ENCODE measurements around the gene PHLDA2.

Gene PHLDA2

DNA sequence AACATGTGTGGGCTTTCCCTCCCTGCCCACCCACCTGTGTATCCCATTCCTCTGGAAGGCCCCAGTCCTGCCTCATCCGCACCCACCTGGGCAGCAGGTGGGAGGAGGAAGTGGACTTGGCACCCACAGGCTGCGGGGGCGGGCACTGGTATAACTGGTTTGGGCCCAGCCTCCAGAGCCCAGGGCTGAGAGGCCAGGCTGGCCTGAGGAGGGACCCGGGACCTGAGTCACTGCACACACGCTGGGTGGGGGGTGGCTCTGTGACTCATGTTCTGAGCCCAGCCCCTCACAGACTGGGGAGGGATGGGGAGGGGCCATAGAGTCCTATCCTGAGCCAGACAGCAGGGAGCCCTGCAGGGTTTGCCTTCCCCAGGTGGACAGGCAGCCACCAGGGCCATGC, 16.7 kb downstream of the PHLDA2 start:
- DNase-seq = peak; percentile 54

DNA sequence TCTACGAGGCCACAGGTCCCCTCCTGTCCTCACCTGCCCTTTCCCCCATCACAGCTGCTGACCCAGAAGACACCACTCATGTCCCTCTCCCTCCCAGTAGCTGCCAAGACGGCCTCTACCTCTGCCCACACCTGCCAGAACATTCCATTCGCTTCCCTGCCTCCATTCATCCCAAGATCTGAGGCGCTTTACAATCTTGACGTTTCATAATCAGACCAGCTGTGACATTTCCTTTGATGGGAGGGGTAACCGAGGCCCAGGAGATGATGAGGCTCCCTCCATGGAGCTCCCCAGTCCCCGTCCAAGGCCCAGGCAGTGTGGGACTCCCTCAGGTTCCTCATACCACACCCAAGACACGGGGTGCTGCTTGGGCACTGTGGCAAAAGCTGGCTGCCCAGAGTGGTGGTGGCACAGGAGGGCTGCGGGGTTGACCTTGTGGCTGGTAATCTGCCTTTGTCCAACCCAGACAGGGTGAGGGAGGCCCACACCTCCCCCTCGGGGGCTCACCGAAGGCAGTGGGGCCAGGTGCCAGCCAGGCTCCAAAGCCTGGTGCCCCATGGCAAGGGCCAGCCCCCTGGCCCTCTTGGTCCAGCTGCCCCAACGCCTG, 17.3 kb downstream of the PHLDA2 start:
- no peak for DNase-seq

DNA sequence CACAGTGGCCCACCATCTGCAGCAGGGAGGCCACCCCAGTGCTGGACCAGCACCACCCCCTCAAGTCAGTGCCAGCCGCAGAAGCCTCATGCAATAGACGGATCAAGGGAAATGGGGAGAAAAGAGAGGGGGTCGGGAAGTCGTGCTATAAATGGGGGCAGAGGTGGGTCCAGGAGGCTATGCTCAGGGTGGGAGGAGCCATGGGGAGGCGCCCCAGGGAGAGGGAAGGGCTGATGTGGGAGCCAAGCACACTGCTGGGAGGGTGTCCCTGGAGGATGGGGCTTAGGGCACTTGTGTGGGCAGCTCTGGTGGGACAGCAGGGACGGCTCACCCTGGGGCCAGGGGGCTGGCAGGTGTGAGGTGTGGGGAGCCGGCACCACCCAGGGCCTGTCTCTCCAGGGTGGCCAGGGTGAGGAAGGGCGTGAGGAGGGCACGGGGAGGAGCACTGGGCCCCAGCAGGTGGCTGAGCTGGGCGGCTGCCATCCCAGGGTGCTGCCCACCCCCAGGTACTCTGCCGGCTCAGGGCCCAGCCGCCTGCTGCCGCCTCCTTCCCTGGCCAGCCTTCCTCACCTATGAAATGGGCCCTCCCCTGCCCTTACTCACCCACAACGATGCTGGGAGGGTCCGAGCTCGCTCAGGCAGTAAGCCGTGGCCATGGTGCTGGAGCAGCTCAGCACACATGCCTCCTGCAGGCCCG, 18.0 kb downstream of the PHLDA2 start:
- no peak for DNase-seq

DNA sequence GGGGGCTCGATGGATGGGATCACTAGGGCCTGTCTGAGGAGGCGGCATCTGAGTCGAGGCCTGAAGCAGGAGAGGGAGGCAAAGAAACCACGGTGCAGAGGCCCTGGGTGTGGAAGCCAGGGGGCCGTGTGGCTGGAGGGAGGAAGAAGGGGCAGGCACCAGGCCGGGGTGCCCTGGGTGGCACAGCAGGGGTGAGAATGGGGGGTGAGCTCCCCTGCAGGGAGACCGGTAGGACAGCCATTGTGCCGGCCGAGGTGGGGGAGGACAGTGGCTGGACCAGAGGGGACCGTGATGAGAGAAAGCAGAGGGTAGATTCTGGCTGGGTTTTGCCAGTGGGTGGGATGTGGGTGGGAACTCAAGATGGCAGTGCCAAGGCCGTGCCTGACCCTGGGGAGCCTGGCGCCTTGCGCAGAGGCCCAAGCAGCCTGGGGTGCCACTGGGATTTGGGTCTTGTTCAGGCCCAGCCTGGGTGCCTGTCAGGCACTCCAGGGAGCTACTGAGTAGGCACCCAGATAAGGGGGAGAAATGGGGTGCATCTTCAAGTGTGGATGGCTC, 18.7 kb downstream of the PHLDA2 start:
- no peak for DNase-seq

DNA sequence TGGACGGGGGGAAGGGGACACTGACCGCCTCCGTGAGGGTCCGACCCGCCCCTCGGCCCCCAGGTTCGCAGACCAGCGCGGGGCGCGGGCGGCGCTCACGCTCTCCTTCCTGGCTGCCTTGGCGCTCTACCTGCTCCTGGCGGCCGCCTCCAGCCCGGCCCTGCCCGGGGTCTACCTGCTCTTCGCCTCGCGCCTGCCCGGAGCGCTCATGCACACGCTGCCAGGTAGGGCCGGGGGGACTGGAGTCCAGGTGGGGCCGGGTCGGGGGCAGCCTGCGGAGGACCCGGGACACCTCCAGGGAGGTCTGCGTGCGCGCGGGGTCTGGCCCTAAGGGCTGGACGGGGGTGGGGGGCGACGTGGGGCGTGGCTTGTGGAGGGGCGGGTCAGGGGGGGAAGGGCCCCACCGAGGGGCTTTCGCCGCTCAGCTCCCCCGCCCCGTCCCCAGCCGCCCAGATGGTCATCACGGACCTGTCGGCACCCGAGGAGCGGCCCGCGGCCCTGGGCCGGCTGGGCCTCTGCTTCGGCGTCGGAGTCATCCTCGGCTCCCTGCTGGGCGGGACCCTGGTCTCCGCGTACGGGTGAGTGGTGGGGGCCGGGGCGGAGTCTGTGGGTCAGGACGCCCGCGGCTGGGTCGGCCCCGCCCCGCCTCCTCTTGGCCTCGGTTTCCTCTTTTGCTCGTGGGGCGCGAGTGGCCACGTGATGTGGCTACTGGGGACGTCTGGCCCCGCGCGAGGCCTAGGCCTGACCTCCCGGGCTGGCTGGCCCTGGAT, 19.9 kb downstream of the PHLDA2 start:
- DNase-seq = no peak

DNA sequence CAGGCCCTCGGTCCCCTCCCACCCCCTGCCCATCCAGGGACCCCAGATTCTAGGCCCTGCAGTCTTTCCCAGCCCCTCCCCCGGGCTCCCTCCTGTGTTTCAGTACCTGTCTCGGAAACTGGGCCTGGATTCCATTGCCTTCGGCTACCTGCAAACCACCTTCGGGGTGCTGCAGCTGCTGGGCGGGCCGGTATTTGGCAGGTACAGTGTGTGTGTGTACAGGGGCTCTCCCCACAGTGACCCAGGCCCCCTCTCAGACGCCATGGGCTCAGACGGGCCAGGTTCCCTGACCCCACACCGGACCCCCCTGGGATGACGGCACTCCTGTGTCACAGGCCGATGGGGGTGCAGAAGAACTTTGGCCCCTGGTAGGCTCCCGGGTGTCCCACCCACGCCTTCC, 21.1 kb downstream of the PHLDA2 start:
- no peak for DNase-seq

DNA sequence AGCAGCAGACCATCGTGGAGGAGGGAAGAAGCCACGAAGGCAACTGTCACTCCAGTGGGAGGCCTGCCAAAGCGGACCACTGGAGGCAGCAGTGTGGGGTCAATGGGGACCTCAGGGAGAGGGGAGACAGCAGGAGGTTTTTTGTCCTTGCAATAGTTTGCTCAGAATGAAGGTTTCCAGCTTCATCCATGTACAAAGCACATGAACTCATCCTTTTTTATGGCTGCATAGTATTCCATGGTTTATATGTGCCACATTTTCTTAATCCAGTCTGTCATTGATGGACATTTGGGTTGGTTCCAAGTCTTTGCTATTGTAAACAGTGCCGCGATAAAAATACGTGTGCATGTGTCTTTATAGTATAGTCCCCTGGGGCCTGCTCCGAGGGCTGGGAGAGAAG, 23.9 kb downstream of the PHLDA2 start:
- peak; percentile 28 for DNase-seq

DNA sequence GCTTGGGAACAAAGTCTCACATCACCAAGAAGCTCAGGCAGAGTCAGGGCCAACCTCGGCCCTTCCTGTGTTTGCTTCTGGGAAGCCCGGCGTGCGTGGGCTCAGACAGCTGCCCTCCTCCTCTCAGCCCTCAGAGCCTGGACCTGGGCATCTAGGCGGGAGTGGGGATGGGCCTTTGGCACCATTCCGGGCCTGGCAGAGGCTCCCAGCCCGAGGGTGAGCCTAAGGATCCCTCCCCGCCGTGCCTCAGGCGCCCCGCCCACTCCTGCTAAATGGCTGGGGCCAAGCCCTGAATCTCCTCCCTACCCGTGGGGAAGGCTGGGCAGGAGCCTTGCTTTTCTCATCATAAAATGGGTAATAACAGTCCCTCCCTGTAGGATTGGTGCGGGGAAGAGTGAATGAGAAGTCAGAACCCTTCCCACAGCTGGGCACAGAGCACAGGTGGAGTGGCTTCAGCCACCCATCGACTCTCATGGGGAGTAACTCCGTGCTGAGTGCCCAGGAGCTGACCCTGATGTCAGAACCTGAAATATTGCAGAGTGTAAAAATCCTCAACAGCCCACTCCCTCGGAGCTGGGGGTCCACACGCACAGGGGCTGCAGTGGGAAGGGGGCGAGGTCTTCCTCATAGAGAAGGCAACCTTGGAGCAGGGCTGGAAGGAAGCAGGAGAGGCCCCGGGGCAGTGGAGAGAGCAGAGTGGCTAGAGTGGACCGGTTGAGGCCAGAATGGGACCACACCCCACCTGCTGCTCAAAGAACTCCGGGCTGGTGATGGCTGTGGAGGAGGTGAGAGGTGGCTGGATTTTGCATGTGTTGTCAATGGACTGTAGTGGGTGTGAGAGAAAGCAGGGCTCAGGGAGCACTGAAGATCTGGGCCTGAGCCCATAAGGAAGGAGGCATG, 24.8 kb downstream of the PHLDA2 start:
- DNase-seq = peak; percentile 47

DNA sequence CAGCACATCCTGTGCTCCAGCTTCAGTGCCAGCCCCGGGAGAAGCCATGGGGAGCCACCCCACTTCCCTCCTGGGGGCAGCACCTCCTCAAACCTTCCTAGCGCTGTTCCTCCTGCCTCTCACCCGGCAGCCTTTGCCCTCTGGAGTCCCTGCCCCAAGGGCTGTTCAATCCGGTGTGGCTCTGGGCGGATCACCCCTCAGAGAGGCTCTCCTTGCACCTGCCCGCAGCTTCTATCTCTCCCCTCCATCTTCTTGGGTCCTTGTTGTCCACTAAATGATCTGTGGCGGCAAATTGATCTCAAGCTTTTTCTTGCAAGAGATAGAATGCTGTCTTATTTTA, 25.6 kb downstream of the PHLDA2 start:
- DNase-seq = no peak

DNA sequence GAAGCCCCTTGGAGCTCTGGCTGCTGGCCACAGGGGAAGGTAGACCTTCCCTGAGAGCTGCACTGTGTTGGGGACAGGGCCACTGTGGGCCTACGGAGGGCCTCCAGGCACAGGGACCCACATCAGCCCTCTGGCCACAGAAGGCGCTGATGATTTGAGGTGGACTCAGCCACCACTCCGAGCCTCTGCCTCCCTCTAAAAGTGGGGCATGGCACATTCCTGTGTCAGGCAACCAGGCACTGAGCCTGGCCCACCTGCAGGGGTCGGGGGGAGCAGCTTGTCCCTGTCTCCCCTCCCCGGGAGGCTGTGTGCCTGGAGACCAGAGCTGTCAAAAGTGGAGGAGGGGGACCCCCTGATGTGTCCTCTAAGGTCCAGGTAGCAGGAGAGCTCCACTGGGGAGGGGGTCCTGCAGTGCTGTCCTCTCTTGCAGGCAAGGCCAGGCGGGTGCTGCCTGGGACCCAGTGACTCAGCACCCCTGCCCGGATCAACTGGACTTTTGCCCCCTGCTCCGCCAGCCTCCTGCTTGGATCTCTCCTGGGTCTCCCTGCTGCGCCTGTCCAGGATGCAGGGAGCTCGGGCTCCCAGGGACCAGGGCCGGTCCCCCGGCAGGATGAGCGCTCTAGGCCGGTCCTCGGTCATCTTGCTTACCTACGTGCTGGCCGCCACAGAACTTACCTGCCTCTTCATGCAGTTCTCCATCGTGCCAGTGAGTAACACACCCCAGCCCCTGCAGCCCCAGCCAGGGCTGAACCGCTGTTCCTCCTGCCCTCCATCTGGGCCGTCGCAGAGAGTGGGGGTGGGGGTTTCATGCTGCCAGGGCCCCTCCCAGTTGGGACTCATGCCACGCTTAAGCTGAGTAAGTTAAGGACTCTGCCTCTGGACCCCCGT, 26.2 kb downstream of the PHLDA2 start:
- no peak for DNase-seq

DNA sequence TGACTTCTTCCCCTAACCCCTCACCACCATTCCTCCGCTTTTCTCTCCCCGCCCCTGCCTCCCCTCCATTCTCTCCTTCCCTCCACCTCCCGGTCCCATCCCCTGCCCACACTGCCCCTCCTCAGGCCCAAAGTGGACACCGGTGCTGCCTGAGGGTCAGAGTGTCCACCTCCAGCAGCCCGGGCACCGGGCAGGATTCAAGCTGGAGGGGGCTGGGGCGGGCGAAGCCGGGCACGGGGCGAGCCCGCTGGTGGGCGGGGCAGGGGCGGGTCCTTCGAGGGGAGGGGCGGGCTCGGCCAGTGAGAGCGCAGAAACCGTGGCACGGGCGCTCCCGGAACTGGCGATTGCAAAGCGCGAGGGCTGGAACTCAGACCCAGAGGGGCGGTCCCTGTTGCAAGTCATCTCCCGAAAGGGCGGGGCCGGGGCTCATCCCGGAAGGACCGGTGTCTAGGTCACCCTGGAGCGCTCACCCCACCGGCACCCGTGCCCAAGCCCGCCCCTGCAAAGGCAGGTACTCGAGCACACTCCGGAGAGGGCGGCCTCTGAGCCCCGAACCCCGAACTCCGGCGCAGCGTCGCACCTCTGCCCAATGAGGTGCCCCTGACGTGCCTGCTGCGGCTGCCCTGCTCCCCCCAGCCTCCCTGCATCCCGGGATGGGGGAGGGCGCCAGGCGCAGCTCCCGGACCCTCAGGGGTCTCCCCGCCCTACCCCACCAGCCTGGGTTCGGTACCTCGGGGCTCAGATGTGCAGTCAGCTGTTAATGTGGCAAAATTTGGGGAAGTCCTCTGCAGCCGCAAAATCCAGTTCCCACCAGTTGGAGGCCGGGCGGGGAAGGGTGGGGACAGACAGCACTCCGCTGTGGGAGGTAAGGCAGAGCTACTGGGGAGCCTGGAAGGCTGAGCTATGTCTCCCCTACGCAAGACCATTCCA, 27.1 kb downstream of the PHLDA2 start:
- peak; percentile 96 for DNase-seq

DNA sequence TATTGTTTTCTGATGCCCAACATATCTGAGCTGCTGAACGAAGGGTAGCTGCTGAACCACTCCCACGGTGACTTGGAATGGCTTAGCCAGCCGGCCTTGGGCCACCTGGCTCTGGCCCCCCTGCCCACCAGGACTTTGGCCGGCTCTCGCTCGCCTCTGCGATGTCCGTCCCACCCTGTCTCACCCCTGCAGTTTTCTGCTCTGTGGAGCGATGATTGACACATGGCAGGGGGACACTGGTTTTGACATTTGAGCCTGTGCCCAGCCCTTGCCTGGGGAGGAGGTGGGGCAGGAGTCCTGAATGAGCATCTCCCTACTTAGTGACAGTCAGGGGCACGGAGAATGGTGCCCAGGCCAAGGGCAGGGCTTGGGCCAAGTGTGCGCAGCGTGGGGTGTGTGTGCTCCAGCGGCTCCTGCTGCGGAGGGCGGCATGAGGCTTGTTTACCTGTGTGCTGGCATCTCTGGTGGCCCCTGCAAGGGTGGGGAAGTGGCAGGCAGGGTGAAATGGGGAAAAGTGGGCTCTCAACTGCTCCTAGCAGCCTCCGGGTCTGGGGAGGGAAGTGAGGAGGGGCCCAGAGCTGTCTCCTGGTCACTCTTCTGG, 27.9 kb downstream of the PHLDA2 start:
- DNase-seq = no peak

DNA sequence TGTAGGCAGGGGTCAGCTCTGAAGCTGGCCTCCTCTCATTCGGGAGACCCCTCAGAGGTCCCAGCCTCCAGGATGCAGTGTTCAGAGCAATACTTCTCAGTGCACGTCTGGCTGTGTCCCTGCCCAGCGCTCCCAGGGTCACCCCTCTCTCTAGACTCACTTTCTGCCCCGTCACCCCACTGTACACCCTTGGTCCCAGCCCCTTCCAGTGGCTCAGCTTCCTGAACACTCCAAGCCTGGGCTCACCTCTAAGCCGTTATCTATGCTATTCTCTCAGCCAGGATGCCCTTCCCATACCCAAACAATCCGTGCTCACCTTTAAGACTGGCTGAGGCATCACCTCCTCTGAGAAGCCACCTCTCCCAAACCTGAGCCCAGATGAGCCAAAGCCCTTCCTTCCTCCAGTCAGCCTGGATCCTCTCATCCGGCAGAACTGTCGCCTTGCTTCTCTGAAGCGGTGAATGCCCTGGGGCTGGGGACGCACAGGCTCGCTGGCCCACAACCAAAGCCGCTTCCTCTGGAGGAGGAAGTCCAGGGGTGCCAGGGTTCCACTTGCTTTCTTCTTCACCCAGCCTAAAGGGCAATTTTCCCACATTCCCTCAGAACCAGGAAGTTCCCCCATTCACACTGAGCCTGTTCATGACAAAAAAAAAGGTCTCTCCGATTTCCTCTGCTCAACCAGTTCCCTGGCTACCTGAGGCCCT, 30.0 kb downstream of the PHLDA2 start:
- DNase-seq = no peak

DNA sequence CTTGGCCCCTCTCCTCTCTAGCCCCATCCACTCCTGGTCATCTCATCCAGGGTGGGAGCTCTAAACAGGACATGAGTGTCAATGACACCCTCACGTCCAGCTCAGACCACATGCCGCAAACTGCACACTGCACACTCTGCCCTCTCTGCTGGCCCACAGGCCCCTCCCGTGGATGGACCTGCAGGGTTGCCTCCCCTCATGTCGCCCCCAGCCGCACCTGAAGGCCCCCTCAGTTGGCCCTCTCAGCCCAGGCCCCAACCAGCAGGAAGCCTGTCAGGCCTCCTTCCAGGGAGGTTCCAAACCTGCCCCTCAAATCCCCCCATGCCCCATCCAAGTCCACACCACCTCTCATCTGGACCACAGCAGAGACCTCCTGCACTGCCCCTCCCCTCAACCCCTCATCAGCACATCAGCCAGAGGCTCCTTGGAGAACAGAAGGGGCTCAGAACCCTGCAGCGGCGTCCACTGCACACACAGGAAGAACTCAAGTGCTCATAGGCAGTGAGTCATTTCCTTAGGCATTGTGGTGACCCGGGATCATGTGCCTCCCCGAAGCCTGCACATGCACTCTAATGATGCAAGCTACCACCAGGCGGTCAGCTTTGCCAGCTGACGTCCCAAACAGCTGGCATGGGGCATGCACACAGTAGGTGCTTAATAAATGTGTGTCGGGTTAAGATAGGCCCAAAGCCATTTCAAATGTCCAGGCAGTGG, 30.7 kb downstream of the PHLDA2 start:
- DNase-seq = no peak

DNA sequence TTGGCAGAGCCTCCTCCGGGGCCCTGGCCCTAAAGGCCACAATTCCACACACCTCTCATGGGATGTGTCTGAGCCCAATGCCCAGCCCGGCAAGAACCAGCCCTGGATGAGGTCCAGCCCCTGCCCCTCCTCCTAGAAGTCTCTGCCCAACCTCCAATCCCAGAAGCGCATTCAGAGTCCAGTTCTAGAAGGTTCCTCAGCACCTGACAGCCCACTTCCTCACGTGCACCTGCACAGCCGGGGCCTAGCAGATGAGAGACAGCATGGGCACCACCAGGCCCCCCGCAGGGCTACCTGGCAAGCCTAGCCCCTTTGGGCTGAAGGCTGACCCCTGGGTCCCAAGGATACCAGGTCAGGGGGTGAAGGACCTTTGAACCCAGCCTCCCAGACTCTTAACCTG, 32.2 kb downstream of the PHLDA2 start:
- no peak for DNase-seq

DNA sequence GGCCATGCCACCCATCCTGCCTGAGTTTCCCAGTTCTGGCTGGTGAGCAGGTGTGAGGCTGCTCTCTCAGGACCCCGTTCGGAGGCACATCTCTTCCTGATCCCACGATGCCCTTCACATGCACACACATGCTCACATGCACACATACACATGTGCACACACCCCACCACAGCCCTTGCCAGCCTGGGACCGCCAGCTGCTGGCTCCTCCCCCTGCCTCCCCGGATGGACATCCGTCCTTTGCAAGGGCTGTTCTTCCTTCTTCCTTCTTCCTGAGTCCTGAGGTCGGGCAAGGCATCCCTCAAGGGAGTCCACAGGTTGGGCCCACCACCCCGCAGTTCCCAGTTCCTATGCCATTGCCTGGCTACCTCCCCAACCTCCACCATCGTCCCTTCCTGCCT, 33.2 kb downstream of the PHLDA2 start:
- no peak for DNase-seq

DNA sequence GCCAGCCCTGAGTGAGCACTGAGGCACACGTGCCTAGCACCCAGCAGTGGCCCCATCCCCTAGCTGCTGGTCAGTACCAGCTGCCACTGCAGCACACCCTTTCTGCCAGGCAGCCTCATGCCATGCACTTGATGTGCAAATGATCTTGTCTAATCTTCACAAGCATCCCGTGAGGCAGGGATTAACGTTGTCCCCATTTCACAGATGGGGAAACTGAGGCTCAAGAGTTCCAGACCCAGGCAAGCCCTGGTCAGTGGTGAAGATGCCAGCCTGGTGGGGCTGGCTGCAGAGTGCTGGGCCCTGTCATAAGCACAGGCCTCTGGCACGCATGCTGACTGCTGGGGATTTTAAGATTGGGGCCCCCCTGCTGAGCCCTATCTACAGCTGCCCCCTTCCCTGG, 35.3 kb downstream of the PHLDA2 start:
- DNase-seq = no peak

DNA sequence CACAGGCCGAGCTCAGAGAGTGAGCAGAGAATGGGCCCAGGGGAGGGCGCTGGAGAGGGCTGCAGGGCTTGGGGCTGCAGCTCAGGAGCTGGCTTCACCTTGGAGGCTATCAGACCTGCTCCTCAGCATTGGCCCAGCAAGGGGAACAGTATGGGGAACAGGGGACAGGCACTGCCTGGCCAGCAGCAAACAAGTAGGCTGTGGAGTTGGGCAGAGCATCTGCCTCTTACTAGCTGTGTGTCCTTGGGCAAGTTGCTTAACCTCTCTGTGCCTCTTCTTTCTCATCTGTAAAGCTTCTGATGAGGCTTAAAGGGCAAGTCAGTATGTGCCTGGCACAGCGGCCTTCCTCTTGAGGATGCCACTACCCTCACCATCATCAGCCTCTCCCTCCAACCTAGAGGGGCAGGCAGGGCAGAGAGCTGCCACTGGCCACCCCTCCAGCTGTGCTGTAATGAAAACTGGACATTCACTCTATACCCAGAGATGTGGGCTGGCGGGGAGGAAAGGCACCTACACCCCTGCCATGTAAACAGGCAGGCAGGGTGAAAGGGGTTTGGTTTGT, 36.2 kb downstream of the PHLDA2 start:
- DNase-seq = peak; percentile 81
